H1 (cell line): Measurements from ENCODE around the gene LPCAT3. TPM values are rescaled to one million over a fixed set of nuclear protein-coding genes. Genes with fewer than 3 reads are reported as not detected.

ENCODE experiments used
- ATF3 ChIP-seq: IDR thresholded peaks from 2 replicates; pipeline ENCODE4 v1.6.1; 2011; ENCODE audit warnings: low read depth, mild to moderate bottlenecking, low read length; ENCODE audit not compliant: insufficient read depth
- CHD2 ChIP-seq: IDR thresholded peaks from 2 replicates; pipeline ENCODE4 v1.6.1; 2012; ENCODE audit warnings: low read length, improper control_type of control experiment
- GTF2F1 ChIP-seq: IDR thresholded peaks from 2 replicates; pipeline ENCODE4 v1.6.1; 2012; ENCODE audit warnings: low read depth, low read length, improper control_type of control experiment, borderline replicate concordance
- polyA plus RNA-seq, 7 experiments: library from polyadenylated mRNA; depleted of rRNA in 3 of 7; stranded (reverse) in 5 of 7; unstranded in 2 of 7; fragments of >200 nt in 5 of 7; fragments of 200-250 nt in 2 of 7; gene quantifications; 1 replicate in 5 of 7; 2 replicates in 1 of 7; 4 replicates in 1 of 7; pipeline versions ENCODE4 v1.2.1 to v1.2.3, GENCODE V29; 2011 to 2013; ENCODE audit warnings: missing spikeins in 2 of 7, mixed read lengths in 2 of 7
- total RNA-seq: library from RNA; stranded (reverse); fragmentation: NEBNext Ultra II Directional; extraction: Animal tissue kit (Norgen Biotek cat#: 25700); gene quantifications from 2 replicates; pipeline ENCODE4 v1.2.1, GENCODE V29; 2021

Gene LPCAT3
- total and polyA plus RNA-seq, 2 of the 8 experiments (the other 6 are each of a cell fraction or from before 2014, with no cell fraction given) = 55.8 to 70.4 TPM

- TF ChIP-seq GTF2F1 = no peak
- TF ChIP-seq CHD2 = no peak
- no peak for TF ChIP-seq ATF3
Observed at GRCh38 chr12:6987956-6988553, 30.2 kb downstream of the LPCAT3 start (continued).
